Measurements from ENCODE around the gene GJA9. TPM values are rescaled to one million over a fixed set of nuclear protein-coding genes. Genes with fewer than 3 reads are reported as not detected.

The GJA9 gene
- total and polyA plus RNA-seq, 4 donors: not detected

DNA sequence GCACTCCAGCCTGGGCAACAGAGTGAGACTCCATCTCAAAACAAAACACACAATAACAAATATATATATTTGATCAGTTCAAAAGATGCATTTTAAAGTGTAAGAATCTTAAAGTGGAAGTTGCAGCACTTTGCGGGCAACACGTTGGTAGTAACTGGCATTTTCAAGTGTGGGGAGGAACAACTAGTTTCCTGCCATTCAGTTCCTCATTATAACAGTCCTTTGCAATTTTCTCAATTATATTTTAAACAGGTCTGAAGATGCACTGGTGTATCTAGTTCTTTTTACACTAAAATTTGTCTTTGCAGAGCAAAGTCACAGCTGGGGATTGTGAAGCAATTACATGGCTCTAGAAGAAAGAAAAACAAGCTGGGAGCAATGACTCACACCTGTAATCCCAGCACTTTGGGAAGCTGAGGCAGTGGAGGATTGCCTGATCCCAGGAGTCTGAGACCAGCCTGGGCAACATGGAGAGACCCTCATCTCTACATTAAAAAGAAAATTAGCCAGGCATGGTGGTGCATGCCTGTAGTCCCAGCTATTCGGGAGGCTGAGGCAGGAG, 47.1 kb downstream of the GJA9 start (continued):
- TF ChIP-seq HNF4G (IDR thresholded peaks at IDR 0.05): no peak
- TF ChIP-seq GABPA (IDR thresholded peaks at IDR 0.05 in 1 of 2, conservative IDR thresholded peaks at IDR 0.05 in 1 of 2): no peak
- TF ChIP-seq, protein P1, sequence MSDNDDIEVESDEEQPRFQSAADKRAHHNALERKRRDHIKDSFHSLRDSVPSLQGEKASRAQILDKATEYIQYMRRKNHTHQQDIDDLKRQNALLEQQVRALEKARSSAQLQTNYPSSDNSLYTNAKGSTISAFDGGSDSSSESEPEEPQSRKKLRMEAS (IDR thresholded peaks at IDR 0.05): no peak
- no peak for TF ChIP-seq HNF4A (conservative IDR thresholded peaks at IDR 0.05)
- no peak for TF ChIP-seq SP1 (IDR thresholded peaks at IDR 0.05)
- TF ChIP-seq JUND (IDR thresholded peaks at IDR 0.05): no peak
- no peak for TF ChIP-seq RAD21 (IDR thresholded peaks at IDR 0.05)
- no peak for TF ChIP-seq RXRA (IDR thresholded peaks at IDR 0.05)
- TF ChIP-seq YY1 (IDR thresholded peaks at IDR 0.05): no peak

DNA sequence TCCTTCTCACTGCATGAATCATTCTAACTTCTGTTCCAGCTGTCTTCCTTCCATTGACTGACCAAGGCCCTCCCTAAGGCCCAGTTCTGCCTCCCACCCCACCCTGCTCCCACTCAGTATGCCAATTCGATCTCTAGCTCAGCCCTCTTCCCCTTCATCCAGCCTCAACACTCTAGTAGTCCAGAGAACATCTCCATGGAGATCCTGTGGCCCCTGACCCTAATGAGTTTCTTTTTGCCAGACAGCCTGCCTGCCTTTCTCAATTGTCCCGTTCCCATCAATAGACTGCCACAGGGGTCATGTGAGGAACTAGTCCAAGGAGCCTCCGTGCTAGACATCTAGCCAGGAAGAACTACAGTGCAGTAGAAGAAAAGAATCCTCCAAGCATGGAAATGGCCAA, 48.2 kb downstream of the GJA9 start:
- Histone ChIP-seq H3K36me3 (ENCODE audit: control insufficient read depth in 4 of 4, insufficient read depth in 3 of 4, low read depth in 1 of 4, low read length in 3 of 4) (peaks cover 0 to 3% (median 2%) of the 10 kb centered on the region in 4 donors), H3K27ac (ENCODE audit: low read depth in 1 of 2, low read length in 2 of 2) (no peak overlapping the region), H3K27me3 (ENCODE audit: control insufficient read depth in 4 of 4, insufficient read depth in 4 of 4, low read length in 3 of 4) (peaks cover 0 to 4% (median 0%) of the 10 kb centered on the region in 4 donors), H3K4me1 (ENCODE audit: control insufficient read depth in 4 of 4, insufficient read depth in 4 of 4, low read length in 3 of 4) (no peaks in the 10 kb centered on the region), H3K4me3 (ENCODE audit: low read depth in 1 of 3, low read length in 3 of 3) (no peak overlapping the region), H3K9me3 (ENCODE audit: control insufficient read depth in 4 of 4, low read length in 3 of 4) (no peaks in the 10 kb centered on the region), H3K9ac (ENCODE audit: low read depth in 1 of 2, low read length in 2 of 2) (no peak overlapping the region)
- no peak for TF ChIP-seq HNF4A (conservative IDR thresholded peaks at IDR 0.05)
- no peak for TF ChIP-seq RXRA (IDR thresholded peaks at IDR 0.05)
- no peak for TF ChIP-seq JUND (IDR thresholded peaks at IDR 0.05)
- TF ChIP-seq RAD21 (IDR thresholded peaks at IDR 0.05): no peak
- no peak for TF ChIP-seq FOXA1 (IDR thresholded peaks at IDR 0.05)
- TF ChIP-seq YY1 (IDR thresholded peaks at IDR 0.05): no peak
- TF ChIP-seq FOXA2 (IDR thresholded peaks at IDR 0.05): no peak
- no peak for TF ChIP-seq HNF4G (IDR thresholded peaks at IDR 0.05)
- no peak for TF ChIP-seq NR2F2 (IDR thresholded peaks at IDR 0.05)
- TF ChIP-seq, protein P2, sequence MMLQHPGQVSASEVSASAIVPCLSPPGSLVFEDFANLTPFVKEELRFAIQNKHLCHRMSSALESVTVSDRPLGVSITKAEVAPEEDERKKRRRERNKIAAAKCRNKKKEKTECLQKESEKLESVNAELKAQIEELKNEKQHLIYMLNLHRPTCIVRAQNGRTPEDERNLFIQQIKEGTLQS (IDR thresholded peaks at IDR 0.05): no peak
- TF ChIP-seq, protein P1 (IDR thresholded peaks at IDR 0.05): no peak
- no peak for TF ChIP-seq EGR1 (IDR thresholded peaks at IDR 0.05; ENCODE audit: low read depth in 2 of 2)
- TF ChIP-seq, protein P3, sequence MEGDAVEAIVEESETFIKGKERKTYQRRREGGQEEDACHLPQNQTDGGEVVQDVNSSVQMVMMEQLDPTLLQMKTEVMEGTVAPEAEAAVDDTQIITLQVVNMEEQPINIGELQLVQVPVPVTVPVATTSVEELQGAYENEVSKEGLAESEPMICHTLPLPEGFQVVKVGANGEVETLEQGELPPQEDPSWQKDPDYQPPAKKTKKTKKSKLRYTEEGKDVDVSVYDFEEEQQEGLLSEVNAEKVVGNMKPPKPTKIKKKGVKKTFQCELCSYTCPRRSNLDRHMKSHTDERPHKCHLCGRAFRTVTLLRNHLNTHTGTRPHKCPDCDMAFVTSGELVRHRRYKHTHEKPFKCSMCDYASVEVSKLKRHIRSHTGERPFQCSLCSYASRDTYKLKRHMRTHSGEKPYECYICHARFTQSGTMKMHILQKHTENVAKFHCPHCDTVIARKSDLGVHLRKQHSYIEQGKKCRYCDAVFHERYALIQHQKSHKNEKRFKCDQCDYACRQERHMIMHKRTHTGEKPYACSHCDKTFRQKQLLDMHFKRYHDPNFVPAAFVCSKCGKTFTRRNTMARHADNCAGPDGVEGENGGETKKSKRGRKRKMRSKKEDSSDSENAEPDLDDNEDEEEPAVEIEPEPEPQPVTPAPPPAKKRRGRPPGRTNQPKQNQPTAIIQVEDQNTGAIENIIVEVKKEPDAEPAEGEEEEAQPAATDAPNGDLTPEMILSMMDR (IDR thresholded peaks at IDR 0.05; ENCODE audit: low read depth, low read length, missing input control): no peak
- no peak for TF ChIP-seq GABPA (IDR thresholded peaks at IDR 0.05 in 1 of 2, conservative IDR thresholded peaks at IDR 0.05 in 1 of 2)
- TF ChIP-seq, protein P4, sequence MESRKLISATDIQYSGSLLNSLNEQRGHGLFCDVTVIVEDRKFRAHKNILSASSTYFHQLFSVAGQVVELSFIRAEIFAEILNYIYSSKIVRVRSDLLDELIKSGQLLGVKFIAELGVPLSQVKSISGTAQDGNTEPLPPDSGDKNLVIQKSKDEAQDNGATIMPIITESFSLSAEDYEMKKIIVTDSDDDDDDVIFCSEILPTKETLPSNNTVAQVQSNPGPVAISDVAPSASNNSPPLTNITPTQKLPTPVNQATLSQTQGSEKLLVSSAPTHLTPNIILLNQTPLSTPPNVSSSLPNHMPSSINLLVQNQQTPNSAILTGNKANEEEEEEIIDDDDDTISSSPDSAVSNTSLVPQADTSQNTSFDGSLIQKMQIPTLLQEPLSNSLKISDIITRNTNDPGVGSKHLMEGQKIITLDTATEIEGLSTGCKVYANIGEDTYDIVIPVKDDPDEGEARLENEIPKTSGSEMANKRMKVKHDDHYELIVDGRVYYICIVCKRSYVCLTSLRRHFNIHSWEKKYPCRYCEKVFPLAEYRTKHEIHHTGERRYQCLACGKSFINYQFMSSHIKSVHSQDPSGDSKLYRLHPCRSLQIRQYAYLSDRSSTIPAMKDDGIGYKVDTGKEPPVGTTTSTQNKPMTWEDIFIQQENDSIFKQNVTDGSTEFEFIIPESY (IDR thresholded peaks at IDR 0.05): no peak
- no peak for TF ChIP-seq SP1 (IDR thresholded peaks at IDR 0.05)
- TF ChIP-seq TAF1 (conservative IDR thresholded peaks at IDR 0.05): no peak
- TF ChIP-seq, protein P5, sequence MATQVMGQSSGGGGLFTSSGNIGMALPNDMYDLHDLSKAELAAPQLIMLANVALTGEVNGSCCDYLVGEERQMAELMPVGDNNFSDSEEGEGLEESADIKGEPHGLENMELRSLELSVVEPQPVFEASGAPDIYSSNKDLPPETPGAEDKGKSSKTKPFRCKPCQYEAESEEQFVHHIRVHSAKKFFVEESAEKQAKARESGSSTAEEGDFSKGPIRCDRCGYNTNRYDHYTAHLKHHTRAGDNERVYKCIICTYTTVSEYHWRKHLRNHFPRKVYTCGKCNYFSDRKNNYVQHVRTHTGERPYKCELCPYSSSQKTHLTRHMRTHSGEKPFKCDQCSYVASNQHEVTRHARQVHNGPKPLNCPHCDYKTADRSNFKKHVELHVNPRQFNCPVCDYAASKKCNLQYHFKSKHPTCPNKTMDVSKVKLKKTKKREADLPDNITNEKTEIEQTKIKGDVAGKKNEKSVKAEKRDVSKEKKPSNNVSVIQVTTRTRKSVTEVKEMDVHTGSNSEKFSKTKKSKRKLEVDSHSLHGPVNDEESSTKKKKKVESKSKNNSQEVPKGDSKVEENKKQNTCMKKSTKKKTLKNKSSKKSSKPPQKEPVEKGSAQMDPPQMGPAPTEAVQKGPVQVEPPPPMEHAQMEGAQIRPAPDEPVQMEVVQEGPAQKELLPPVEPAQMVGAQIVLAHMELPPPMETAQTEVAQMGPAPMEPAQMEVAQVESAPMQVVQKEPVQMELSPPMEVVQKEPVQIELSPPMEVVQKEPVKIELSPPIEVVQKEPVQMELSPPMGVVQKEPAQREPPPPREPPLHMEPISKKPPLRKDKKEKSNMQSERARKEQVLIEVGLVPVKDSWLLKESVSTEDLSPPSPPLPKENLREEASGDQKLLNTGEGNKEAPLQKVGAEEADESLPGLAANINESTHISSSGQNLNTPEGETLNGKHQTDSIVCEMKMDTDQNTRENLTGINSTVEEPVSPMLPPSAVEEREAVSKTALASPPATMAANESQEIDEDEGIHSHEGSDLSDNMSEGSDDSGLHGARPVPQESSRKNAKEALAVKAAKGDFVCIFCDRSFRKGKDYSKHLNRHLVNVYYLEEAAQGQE (IDR thresholded peaks at IDR 0.05): no peak
- 66% methylated on average over 3 of the region's 3 CpGs for WGBS
- DNase-seq (ENCODE audit: low spot score): no peak

Measured in liver (tissue), 9 donors.